ENCODE data around the gene TOMM40. TPM values are rescaled to one million over a fixed set of nuclear protein-coding genes. Genes with fewer than 3 reads are reported as not detected.

Gene TOMM40
- total RNA-seq, 1 experiment from 2014 or later: 180 TPM

GRCh38 chr19:44892932-44893331 lies 1.9 kb downstream of the TOMM40 start:
- Histone ChIP-seq H3K56ac (ENCODE audit: insufficient read length, low read depth, low read length) (no peak overlapping the region), H2BK120ac (ENCODE audit: low read depth, low read length, poor library complexity, severe bottlenecking) (no peak overlapping the region), H2BK12ac (ENCODE audit: insufficient read length, low read depth, low read length) (no peak overlapping the region), H3K4me2 (ENCODE audit: insufficient read depth, insufficient read length, low read length) (no peak overlapping the region), H3K14ac (ENCODE audit: insufficient read depth, low read length) (no peak overlapping the region), H2BK20ac (ENCODE audit: low read depth, low read length, poor library complexity, severe bottlenecking) (no peak overlapping the region), H3K18ac (ENCODE audit: insufficient read length, low read depth, low read length) (no peak overlapping the region), H3K23ac (ENCODE audit: insufficient read length, low read depth, low read length) (no peak overlapping the region), H3K27me3 (ENCODE audit: insufficient read depth, low read length) (no peaks in the 10 kb centered on the region), H3K4me1 (ENCODE audit: insufficient read depth, low read length) (peaks cover 6% of the 10 kb centered on the region; the same call in 1 of the 2 replicates), H3K27ac (ENCODE audit: insufficient read length, low read depth, low read length) (no peak overlapping the region), H2AK5ac (ENCODE audit: insufficient read length, low read length) (no peak overlapping the region), H2BK15ac (ENCODE audit: low read depth, low read length) (no peak overlapping the region), H4K91ac (ENCODE audit: insufficient read length, low read depth, low read length) (no peak overlapping the region), H3K9me3 (ENCODE audit: control insufficient read depth, low read depth, low read length) (no peaks in the 10 kb centered on the region), H3K79me1 (ENCODE audit: insufficient read depth, low read depth, low read length, poor library complexity, severe bottlenecking) (peaks cover 15% of the 10 kb centered on the region), H3K23me2 (ENCODE audit: insufficient read length, low read depth, low read length, poor library complexity, severe bottlenecking) (peaks cover 6% of the 10 kb centered on the region), H2BK5ac (ENCODE audit: insufficient read length, low read length) (no peak overlapping the region), H2AFZ (ENCODE audit: low read length) (no peak overlapping the region), H4K20me1 (ENCODE audit: control insufficient read depth, insufficient read depth, insufficient read length) (peaks cover 3% of the 10 kb centered on the region), H3K9ac (ENCODE audit: extremely low read depth, insufficient read length, low read length) (no peak overlapping the region), H4K5ac (ENCODE audit: insufficient read length, low read depth, low read length) (no peak overlapping the region), H3T11ph (ENCODE audit: low read length) (no peak overlapping the region), H3K79me2 (ENCODE audit: insufficient read depth, low read length) (peaks cover 12% of the 10 kb centered on the region), H3K4ac (ENCODE audit: low read depth, low read length) (no peak overlapping the region), H4K8ac (replicated peaks; ENCODE audit: insufficient read length, low read depth, low read length) (no peak overlapping the region)
- Mint-ChIP-seq H3K4me3 (peak overlapping the region; percentile 81 to 97), H3K36me3 (ENCODE audit: insufficient read depth in 1 of 3, low read depth in 3 of 3) (peaks cover 53 to 75% (median 72%) of the 10 kb centered on the region in 3 experiments; a peak in 6 of 7 replicates), H3K4me1 (peaks cover 3 to 23% of the 10 kb centered on the region in 2 experiments), H3K27me3 (ENCODE audit: low read depth) (no peaks in the 10 kb centered on the region; the same call in 1 of the 2 replicates), H3K9me3 (no peaks in the 10 kb centered on the region), H3K27ac (peak overlapping the region in 2 of 3 experiments; percentile 74 to 81; a peak in 4 of 7 replicates)
- TF ChIP-seq CTCF (conservative IDR thresholded peaks at IDR 0.05): no peak
- DNase-seq: no peak
- no CpG with 5 or more reads among the region's 7 CpGs for WGBS (ENCODE audit: extremely low coverage, insufficient read length, low lambda C conversion rate)
